Fibroblast of gingiva (primary cell): Measurements from ENCODE around the gene RPF1.
"Not testable (repeated sequence)": the region's sequence is repeated elsewhere in the genome, so short reads cannot be mapped to it uniquely, and the experiment has no call there.

Source experiments
- DNase-seq: peaks from one replicate; pipeline ENCODE4 v3.0.0-alpha.2; 2011; ENCODE audit warnings: low read depth

Gene RPF1

GRCh38 chr1:84478876-84479868 lies at the start of gene RPF1:
TSS of gene RPF1 (plus strand) at chr1:84479266. CDS start at chr1:84479282, 16 bp downstream.
- DNase-seq: peak; percentile 79

- DNase-seq: no peak
Measured at GRCh38 chr1:84430546-84430945, 48.5 kb upstream of the RPF1 start.

- peak; percentile 65 for DNase-seq
Measured at GRCh38 chr1:84433258-84434080, 45.6 kb upstream of the RPF1 start.

GRCh38 chr1:84434081-84434769 lies 44.8 kb upstream of the RPF1 start:
- DNase-seq: no peak

- DNase-seq: no peak
Measured at GRCh38 chr1:84434801-84435549, 44.1 kb upstream of the RPF1 start.

GRCh38 chr1:84436876-84437655 lies 42.0 kb upstream of the RPF1 start:
- DNase-seq: no peak

GRCh38 chr1:84442256-84442655 lies 36.8 kb upstream of the RPF1 start:
- peak; percentile 85 for DNase-seq

GRCh38 chr1:84442747-84443646 lies 36.1 kb upstream of the RPF1 start:
- DNase-seq: not testable (repeated sequence)

- not testable (repeated sequence) for DNase-seq
Measured at GRCh38 chr1:84448704-84449103, 30.4 kb upstream of the RPF1 start.

GRCh38 chr1:84450910-84451309 lies 28.2 kb upstream of the RPF1 start:
- no peak for DNase-seq

GRCh38 chr1:84452436-84452835 lies 26.6 kb upstream of the RPF1 start:
- DNase-seq: no peak

GRCh38 chr1:84462118-84462517 lies 16.9 kb upstream of the RPF1 start:
- no peak for DNase-seq

GRCh38 chr1:84467298-84467697 lies 11.8 kb upstream of the RPF1 start:
- no peak for DNase-seq

GRCh38 chr1:84476225-84476624 lies 2.8 kb upstream of the RPF1 start:
- DNase-seq: no peak

- DNase-seq: no peak
Measured at GRCh38 chr1:84479998-84480397, 932 bp downstream of the RPF1 start.

GRCh38 chr1:84480650-84481049 lies 1.6 kb downstream of the RPF1 start:
- DNase-seq: no peak

GRCh38 chr1:84481317-84481716 lies 2.3 kb downstream of the RPF1 start:
- no peak for DNase-seq

GRCh38 chr1:84488107-84488506 lies 9.0 kb downstream of the RPF1 start:
- DNase-seq: no peak

- peak; percentile 25 for DNase-seq
Measured at GRCh38 chr1:84489766-84490165, 10.7 kb downstream of the RPF1 start.

- no peak for DNase-seq
Measured at GRCh38 chr1:84492726-84493125, 13.7 kb downstream of the RPF1 start.
